GM19455 (cell line): Measurements from ENCODE around the gene ELK3.

Source experiments
- ATAC-seq: cut with Tn5 transposase; IDR thresholded peaks from one replicate; pipeline ENCODE4 v1.9.1; 2021; ENCODE audit not compliant: unreplicated experiment

Gene ELK3

GRCh38 chr12:96256672-96257361 lies 62.6 kb downstream of the ELK3 start:
- ATAC-seq: no peak

- ATAC-seq: no peak
These were observed 63.5 kb downstream of the ELK3 start for GRCh38 chr12:96257550-96258103.

- ATAC-seq: no peak
These were observed 64.2 kb downstream of the ELK3 start for GRCh38 chr12:96258104-96258961.

- no peak for ATAC-seq
These were observed 66.1 kb downstream of the ELK3 start for GRCh38 chr12:96260231-96260630.

- ATAC-seq: no peak
These were observed 66.5 kb downstream of the ELK3 start for GRCh38 chr12:96260644-96261043.

GRCh38 chr12:96261557-96261956 lies 67.4 kb downstream of the ELK3 start:
- ATAC-seq: no peak

- ATAC-seq: no peak
These were observed 69.3 kb downstream of the ELK3 start for GRCh38 chr12:96263449-96263902.

GRCh38 chr12:96265400-96265799 lies 71.2 kb downstream of the ELK3 start:
- no peak for ATAC-seq

- ATAC-seq: no peak
These were observed 71.7 kb downstream of the ELK3 start for GRCh38 chr12:96265836-96266235.

- ATAC-seq: no peak
These were observed 72.1 kb downstream of the ELK3 start for GRCh38 chr12:96266238-96266637.

GRCh38 chr12:96271469-96272199 lies 77.5 kb downstream of the ELK3 start:
- ATAC-seq: no peak

- peak; percentile 68 for ATAC-seq
These were observed 80.2 kb downstream of the ELK3 start for GRCh38 chr12:96274331-96274730.

GRCh38 chr12:96285158-96285557 lies 91.0 kb downstream of the ELK3 start:
- no peak for ATAC-seq

GRCh38 chr12:96289067-96289466 lies 94.9 kb downstream of the ELK3 start:
- no peak for ATAC-seq

- no peak for ATAC-seq
These were observed 98.9 kb downstream of the ELK3 start for GRCh38 chr12:96293093-96293492.

GRCh38 chr12:96294831-96295230 lies 100.7 kb downstream of the ELK3 start:
- ATAC-seq: no peak

- ATAC-seq: no peak
These were observed 101.5 kb downstream of the ELK3 start for GRCh38 chr12:96295532-96296160.

GRCh38 chr12:96297504-96297903 lies 103.3 kb downstream of the ELK3 start:
- ATAC-seq: no peak

- no peak for ATAC-seq
These were observed 105.9 kb downstream of the ELK3 start for GRCh38 chr12:96300064-96300463.

GRCh38 chr12:96301732-96302131 lies 107.6 kb downstream of the ELK3 start:
- no peak for ATAC-seq
